K562 (cell line): Measurements from ENCODE around the gene EPHX1. TPM values are rescaled to one million over a fixed set of nuclear protein-coding genes. Genes with fewer than 3 reads are reported as not detected.

Experiments
- ATAC-seq: fragments of 200-7000 bp; cut with Tn5 transposase; 3 replicates; pipeline ENCODE4 v1.9.1; 2020; ENCODE audit warnings: moderate library complexity
- BruUV-seq: library from RNA; stranded (reverse); fragments of 400-500 nt; replicated peaks from 2 replicates; lab custom pipeline; 2021; lab: Mats Ljungman, UMichigan
- CTCF ChIA-PET: fragments of 300-600 bp; formaldehyde crosslinking; extraction: SDS; loops from one replicate; lab custom pipeline; 2021; ENCODE audit warnings: low intra/inter-chr PET ratio; lab: Yijun Ruan, JAX
- POLR2A ChIA-PET: fragments of 300-600, 350-650 bp; sonication (Branson Sonifier 250); formaldehyde crosslinking; extraction: SDS; loops from one replicate; lab custom pipeline; 2021; ENCODE audit warnings: antibody characterized with exemption, inconsistent platforms; lab: Yijun Ruan, JAX
- DNase-seq, 4 experiments: peaks; one replicate each; pipeline versions ENCODE4 v3.0.0 to v3.0.0-alpha.2; 2011 to 2018; ENCODE audit warnings: low spot score in 3 of 4, mixed read lengths in 3 of 4; ENCODE audit errors: extremely low read depth in 1 of 4
- FAIRE-seq: peaks from 2 replicates; lab custom pipeline; 2011; peaks lifted over from hg19 to GRCh38; lab: Jason Lieb, UNC
- H2AFZ ChIP-seq: 2 replicates; pipeline ENCODE4 v1.6.0; 2011; ENCODE audit warnings: low read depth, low read length, control low read depth, inconsistent platforms
- H3K27ac ChIP-seq: fragments of 200-600 bp; 3 replicates; pipeline ENCODE4 v1.8.0; 2011; ENCODE audit warnings: low read depth, mild to moderate bottlenecking, control low read depth, inconsistent platforms, low read length, moderate library complexity, mixed read lengths; ENCODE audit errors: extremely low read depth
- H3K27me3 ChIP-seq, 2 experiments: fragments of 300-600 bp in 1 of 2; 2 replicates in 1 of 2; 3 replicates in 1 of 2; pipeline versions ENCODE4 v1.6.0 to v1.8.0; 2011; ENCODE audit warnings: inconsistent platforms in 2 of 2, low read length in 2 of 2, mild to moderate bottlenecking in 1 of 2, mixed read lengths in 1 of 2, moderate library complexity in 1 of 2; ENCODE audit not compliant: control insufficient read depth in 2 of 2, insufficient read depth in 2 of 2
- H3K36me3 ChIP-seq: fragments of 300-600 bp; 3 replicates; pipeline ENCODE4 v1.8.0; 2011; ENCODE audit warnings: mild to moderate bottlenecking, low read length, inconsistent platforms; ENCODE audit not compliant: control insufficient read depth, insufficient read depth
- H3K4me1 ChIP-seq, 2 experiments: fragments of 200-600 bp in 1 of 2; replicated peaks in 1 of 2; 2 replicates in 1 of 2; 3 replicates in 1 of 2; pipeline versions ENCODE4 v1.5.1 to v1.8.0; 2011; ENCODE audit warnings: inconsistent platforms in 2 of 2, low read length in 2 of 2, mild to moderate bottlenecking in 1 of 2, mixed read lengths in 1 of 2, moderate library complexity in 1 of 2; ENCODE audit not compliant: control insufficient read depth in 2 of 2, insufficient read depth in 2 of 2
- H3K4me2 ChIP-seq: 2 replicates; pipeline ENCODE4 v1.6.1; 2011; ENCODE audit warnings: low read length, control low read depth, inconsistent platforms, mixed read lengths; ENCODE audit not compliant: insufficient read depth
- H3K4me3 ChIP-seq: fragments of 200-600 bp; sonication (generic), shearing (Covaris generic); 2 replicates; pipeline ENCODE4 v1.5.1; 2016; ENCODE audit warnings: control low read depth, inconsistent platforms
- H3K79me2 ChIP-seq: fragments of 200-600 bp; 3 replicates; pipeline ENCODE4 v1.8.0; 2011; ENCODE audit warnings: low read length, inconsistent platforms; ENCODE audit not compliant: control insufficient read depth, insufficient read depth
- H3K9ac ChIP-seq, 2 experiments: 2 replicates each; pipeline versions ENCODE4 v1.6.0 to v1.6.1; 2011; ENCODE audit warnings: low read depth in 2 of 2, low read length in 2 of 2, control low read depth in 1 of 2, inconsistent platforms in 1 of 2, mild to moderate bottlenecking in 1 of 2, mixed read lengths in 1 of 2; ENCODE audit not compliant: insufficient read depth in 1 of 2
- H3K9me1 ChIP-seq: one replicate; pipeline ENCODE4 v1.6.0; 2011; ENCODE audit warnings: inconsistent platforms, mild to moderate bottlenecking, low read length, moderate library complexity; ENCODE audit not compliant: control insufficient read depth, insufficient read depth
- H3K9me3 ChIP-seq: replicated peaks from 2 replicates; pipeline ENCODE4 v1.5.1; 2011; ENCODE audit warnings: low read depth, low read length, inconsistent platforms; ENCODE audit not compliant: control insufficient read depth, insufficient read depth
- H4K20me1 ChIP-seq: replicated peaks from 2 replicates; pipeline ENCODE4 v1.6.1; 2011; ENCODE audit warnings: low read length, inconsistent platforms, mixed read lengths; ENCODE audit not compliant: control insufficient read depth, insufficient read depth
- ATF7 ChIP-seq: fragments of 450-650 bp; IDR thresholded peaks from 2 replicates; pipeline ENCODE4 v1.7.1; 2014; ENCODE audit warnings: mild to moderate bottlenecking, moderate library complexity
- DIDO1 ChIP-seq: fragments of 450-650 bp; IDR thresholded peaks from 2 replicates; pipeline ENCODE4 v1.6.1; 2016; ENCODE audit warnings: low read depth, missing biosample characterization, missing genetic modification characterization
- HMG20A ChIP-seq: fragments of 450-650 bp; formaldehyde crosslinking; conservative IDR thresholded peaks from 2 replicates; pipeline ENCODE4 v1.4.0; 2020; ENCODE audit warnings: mild to moderate bottlenecking, mixed read lengths
- HSF4 ChIP-seq: fragments of 250-450 bp; sonication (Bioruptor Pico); IDR thresholded peaks from 2 replicates; pipeline ENCODE4 v2.1.2; 2022; ENCODE audit warnings: mild to moderate bottlenecking, moderate library complexity, borderline replicate concordance
- MTA2 ChIP-seq: fragments of 450-650 bp; IDR thresholded peaks from 2 replicates; pipeline ENCODE4 v1.6.1; 2016; ENCODE audit warnings: low read depth
- NEUROD1 ChIP-seq: fragments of 150-350 bp; IDR thresholded peaks from 2 replicates; pipeline ENCODE4 v1.6.1; 2014; ENCODE audit warnings: borderline replicate concordance, low read length, low read depth; ENCODE audit not compliant: partially characterized antibody
- NR2F6 ChIP-seq: fragments of 450-650 bp; formaldehyde crosslinking; IDR thresholded peaks from 2 replicates; pipeline ENCODE4 v1.4.0; 2020; ENCODE audit warnings: mild to moderate bottlenecking
- NUFIP1 ChIP-seq: fragments of 450-650 bp; IDR thresholded peaks from 2 replicates; pipeline ENCODE4 v1.6.1; 2018; ENCODE audit not compliant: partially characterized antibody
- PRPF4 ChIP-seq: fragments of 200-400 bp; formaldehyde crosslinking; IDR thresholded peaks from one replicate; pipeline ENCODE4 v1.6.1; 2017; ENCODE audit warnings: low read length, low read depth, mild to moderate bottlenecking; ENCODE audit not compliant: insufficient read depth, poor library complexity, severe bottlenecking
- STAG1 ChIP-seq: sonication (generic); formaldehyde crosslinking; IDR thresholded peaks from 2 replicates; pipeline ENCODE4 v1.5.0; 2020; ENCODE audit warnings: missing genetic modification reagents, borderline replicate concordance
- TEAD1 ChIP-seq, 2 experiments: fragments of 450-650 bp in 1 of 2; sonication (generic) in 1 of 2; formaldehyde crosslinking; IDR thresholded peaks; 2 replicates each; pipeline versions ENCODE4 v1.4.0 to v1.8.0; 2020 to 2022; ENCODE audit warnings: mild to moderate bottlenecking in 2 of 2, missing genetic modification reagents in 1 of 2
- ZNF174 ChIP-seq: fragments of 250-450 bp; sonication (Bioruptor Pico); IDR thresholded peaks from 2 replicates; pipeline ENCODE4 v1.4.0; 2020; ENCODE audit warnings: mild to moderate bottlenecking
- ZNF354B ChIP-seq: fragments of 250-450 bp; sonication (Bioruptor Pico); IDR thresholded peaks from 2 replicates; pipeline ENCODE4 v1.4.0; 2020
- WGBS: fragments of 100-300 bp; shearing (Covaris generic); methylation state at CpG from one replicate; pipeline ENCODE4 v1.1.6; 2016; ENCODE audit warnings: low coverage, mixed read lengths; ENCODE audit not compliant: insufficient coverage; ENCODE audit errors: missing lambda C conversion rate; 5-methylcytosine and 5-hydroxymethylcytosine counted together
- in situ Hi-C: fragments of 300-500 bp; cut with MboI; formaldehyde crosslinking; loops from 4 replicates; pipeline ENCODE4 v1.15.0; 2018; ENCODE audit warnings: inconsistent platforms, mixed read lengths
- intact Hi-C: fragments of 100-400 bp; cut with micrococcal nuclease; formaldehyde crosslinking; loops from 2 replicates; pipeline ENCODE4 v1.14.2; 2022
- polyA plus RNA-seq, 8 experiments: library from polyadenylated mRNA; depleted of rRNA in 4 of 8; stranded (reverse) in 5 of 8; unstranded in 3 of 8; fragments of >200 nt; fragmentation: Nextera tagmentation in 2 of 8; fragmentation: Illumina TruSeq in 1 of 8; extraction: Ambion mirVana in 2 of 8; extraction: Trizol in 1 of 8; gene quantifications; 2 replicates each; pipeline versions ENCODE4 v1.2.1 to v1.2.3, GENCODE V29; 2011 to 2014; ENCODE audit warnings: inconsistent platforms in 1 of 8, missing spikeins in 1 of 8
- total RNA-seq, 7 experiments: library from RNA; depleted of rRNA in 6 of 7; stranded (reverse); fragments of >200 nt in 6 of 7; fragmentation: Illumina TruSeq in 2 of 7; extraction: Trizol in 2 of 7; gene quantifications; 2 replicates each; pipeline versions ENCODE4 v1.2.1 to v1.2.3, GENCODE V29; 2011 to 2021; ENCODE audit warnings: low replicate concordance in 1 of 7
- TF ChIP-seq, protein P1 (sequence below), 2 experiments: fragments of 200-800 bp in 1 of 2; sonication (Bioruptor generic) in 1 of 2; sonication (generic) in 1 of 2; formaldehyde crosslinking in 1 of 2; IDR thresholded peaks in 1 of 2; conservative IDR thresholded peaks in 1 of 2; 2 replicates each; pipeline versions ENCODE4 v1.5.0 to v1.6.1; 2016 to 2020; ENCODE audit warnings: missing compliant biosample characterization in 1 of 2, missing genetic modification characterization in 1 of 2, missing genetic modification reagents in 1 of 2
- TF ChIP-seq, protein P2 (sequence below), 2 experiments: fragments of 450-650 bp; conservative IDR thresholded peaks; 2 replicates each; pipeline ENCODE4 v1.6.1; 2017; ENCODE audit warnings: mild to moderate bottlenecking in 2 of 2, moderate library complexity in 2 of 2

The EPHX1 gene
- total and polyA plus RNA-seq, 9 of the 15 experiments (the other 6 are each of a cell fraction or from before 2014, with no cell fraction given) = 0.21 to 27.0 (median 6.7) TPM

DNA sequence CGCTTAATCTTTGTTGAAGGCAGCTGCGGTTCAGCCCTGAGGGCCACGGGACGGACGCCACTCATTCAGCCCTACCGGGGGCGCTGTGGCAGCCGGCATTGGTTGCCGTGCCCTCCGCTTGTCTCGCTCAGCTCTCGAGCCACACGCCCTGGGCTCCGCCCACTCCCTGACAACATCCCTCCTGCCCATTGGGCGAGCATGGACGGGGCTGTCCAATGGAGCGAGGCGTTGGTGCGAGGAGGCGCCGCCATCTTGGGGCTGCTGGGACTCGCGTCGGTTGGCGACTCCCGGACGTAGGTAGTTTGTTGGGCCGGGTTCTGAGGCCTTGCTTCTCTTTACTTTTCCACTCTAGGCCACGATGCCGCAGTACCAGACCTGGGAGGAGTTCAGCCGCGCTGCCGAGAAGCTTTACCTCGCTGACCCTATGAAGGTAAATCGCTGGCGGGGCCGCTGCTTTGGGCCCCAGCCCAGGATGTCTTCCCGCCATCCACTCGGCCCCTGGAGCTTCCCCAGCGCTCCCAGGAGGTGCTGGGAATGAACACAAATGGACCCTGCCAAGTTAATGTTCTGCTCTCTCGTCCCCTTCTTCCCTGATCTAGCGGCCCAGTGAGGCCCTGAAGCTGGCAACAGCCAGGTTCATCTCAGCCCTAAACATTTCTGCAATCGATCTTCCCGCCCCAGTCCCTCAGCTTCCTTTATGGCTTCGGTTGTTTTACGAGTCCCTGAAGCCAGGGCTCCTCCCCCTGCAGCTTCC is 32.2 kb upstream of the EPHX1 start, which contains the start of gene SRP9:
TSS of gene SRP9 (plus strand) at position 244 of the 754 bp plus-strand sequence. CDS start at position 359, 115 bp downstream.
- Histone ChIP-seq H3K9me1 (peaks cover 5% of the 10 kb centered on the region), H3K4me1 (peaks cover 8 to 17% of the 10 kb centered on the region in 2 experiments; a peak in 4 of 5 replicates), H3K36me3 (peaks cover 43% of the 10 kb centered on the region), H3K4me2 (peak within 1 kb of the TSS; percentile 99), H3K27ac (peak within 1 kb of the TSS; percentile 100), H4K20me1 (peaks cover 19% of the 10 kb centered on the region), H3K79me2 (peaks cover 56% of the 10 kb centered on the region), H3K4me3 (peak within 1 kb of the TSS; percentile 95), H3K9ac (peak within 1 kb of the TSS; percentile 99 to 100), H3K9me3 (no peaks in the 10 kb centered on the region), H2AFZ (peak within 1 kb of the TSS; percentile 99), H3K27me3 (no peaks in the 10 kb centered on the region)
- WGBS = under 1% methylated on average over 42 of the region's 46 CpGs
- in situ Hi-C loops = loop anchor here (5.0 kb wide), 1 partner anchor 300 kb away; no protein-coding TSS in a partner anchor
- BruUV-seq = TSS peak; percentile 54
- ATAC-seq (peak; percentile 99), FAIRE-seq (peak; percentile 99), DNase-seq (peak; percentile 99 to 100 (median 100))
- intact Hi-C loops = loop anchor here (2.0 kb wide), 2 partner anchors 33 to 69 kb away; partner anchors contain the start of gene EPHX1
- ChIA-PET CTCF (interaction anchor here (0.7 to 1.3 kb wide), 2 partner anchors 297 to 302 kb away, joined by 3 to 6 read pairs; no protein-coding TSS in a partner anchor), POLR2A (interaction anchor here (0.6 to 4.0 kb wide), 49 partner anchors 8 to 417 kb away, joined by 3 to 64 read pairs (median 3); partner anchors contain the start of gene EPHX1)
- TF ChIP-seq ATF7 = peak; percentile 91
- no peak for TF ChIP-seq ZNF354B (CRISPR knock-in tag)
- TF ChIP-seq HMG20A = no peak
- no peak for TF ChIP-seq NR2F6 (CRISPR knock-in tag)
- TF ChIP-seq, protein P1, sequence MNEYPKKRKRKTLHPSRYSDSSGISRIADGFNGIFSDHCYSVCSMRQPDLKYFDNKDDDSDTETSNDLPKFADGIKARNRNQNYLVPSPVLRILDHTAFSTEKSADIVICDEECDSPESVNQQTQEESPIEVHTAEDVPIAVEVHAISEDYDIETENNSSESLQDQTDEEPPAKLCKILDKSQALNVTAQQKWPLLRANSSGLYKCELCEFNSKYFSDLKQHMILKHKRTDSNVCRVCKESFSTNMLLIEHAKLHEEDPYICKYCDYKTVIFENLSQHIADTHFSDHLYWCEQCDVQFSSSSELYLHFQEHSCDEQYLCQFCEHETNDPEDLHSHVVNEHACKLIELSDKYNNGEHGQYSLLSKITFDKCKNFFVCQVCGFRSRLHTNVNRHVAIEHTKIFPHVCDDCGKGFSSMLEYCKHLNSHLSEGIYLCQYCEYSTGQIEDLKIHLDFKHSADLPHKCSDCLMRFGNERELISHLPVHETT (CRISPR knock-in tag; conservative IDR thresholded peaks at IDR 0.05 in 1 of 2, IDR thresholded peaks at IDR 0.05 in 1 of 2) = peak in 1 of 2 experiments; percentile 89; a peak in 2 of 4 replicates
- no peak for TF ChIP-seq PRPF4
- peak; percentile 80 for TF ChIP-seq DIDO1
- TF ChIP-seq NEUROD1 = peak; percentile 88
- TF ChIP-seq HSF4 (CRISPR knock-in tag) = no peak
- TF ChIP-seq MTA2 = no peak
- TF ChIP-seq STAG1 (CRISPR knock-in tag) = no peak
- no peak; a peak in 3 of 4 replicates for TF ChIP-seq TEAD1 (CRISPR knock-in tag; IDR thresholded peaks at IDR 0.05)
- TF ChIP-seq NUFIP1 = no peak
- no peak for TF ChIP-seq ZNF174 (CRISPR knock-in tag)
- TF ChIP-seq, protein P2, sequence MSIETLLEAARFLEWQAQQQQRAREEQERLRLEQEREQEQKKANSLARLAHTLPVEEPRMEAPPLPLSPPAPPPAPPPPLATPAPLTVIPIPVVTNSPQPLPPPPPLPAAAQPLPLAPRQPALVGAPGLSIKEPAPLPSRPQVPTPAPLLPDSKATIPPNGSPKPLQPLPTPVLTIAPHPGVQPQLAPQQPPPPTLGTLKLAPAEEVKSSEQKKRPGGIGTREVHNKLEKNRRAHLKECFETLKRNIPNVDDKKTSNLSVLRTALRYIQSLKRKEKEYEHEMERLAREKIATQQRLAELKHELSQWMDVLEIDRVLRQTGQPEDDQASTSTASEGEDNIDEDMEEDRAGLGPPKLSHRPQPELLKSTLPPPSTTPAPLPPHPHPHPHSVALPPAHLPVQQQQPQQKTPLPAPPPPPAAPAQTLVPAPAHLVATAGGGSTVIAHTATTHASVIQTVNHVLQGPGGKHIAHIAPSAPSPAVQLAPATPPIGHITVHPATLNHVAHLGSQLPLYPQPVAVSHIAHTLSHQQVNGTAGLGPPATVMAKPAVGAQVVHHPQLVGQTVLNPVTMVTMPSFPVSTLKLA (conservative IDR thresholded peaks at IDR 0.05) = peak; percentile 88 to 96
